C4-2B (cell line): ENCODE results near the gene SKOR2.

Experiments used
- CTCF ChIP-seq: fragments of 450-650 bp; conservative IDR thresholded peaks from 2 replicates; pipeline ENCODE4 v1.5.1; 2017; ENCODE audit warnings: mild to moderate bottlenecking
- ZFX ChIP-seq: fragments of 450-650 bp; IDR thresholded peaks from 2 replicates; pipeline ENCODE4 v1.6.1; 2017

- TF ChIP-seq CTCF (no peak), ZFX (no peak)
Observed at GRCh38 chr18:47285456-47285855, 34.0 kb upstream of the SKOR2 start.
